Measurements from ENCODE around the gene IL23A. TPM values are rescaled to one million over a fixed set of nuclear protein-coding genes. Genes with fewer than 3 reads are reported as not detected.

IL23A gene
- total RNA-seq, 2 experiments from 2014 or later = 9.8 to 16.3 TPM

DNA sequence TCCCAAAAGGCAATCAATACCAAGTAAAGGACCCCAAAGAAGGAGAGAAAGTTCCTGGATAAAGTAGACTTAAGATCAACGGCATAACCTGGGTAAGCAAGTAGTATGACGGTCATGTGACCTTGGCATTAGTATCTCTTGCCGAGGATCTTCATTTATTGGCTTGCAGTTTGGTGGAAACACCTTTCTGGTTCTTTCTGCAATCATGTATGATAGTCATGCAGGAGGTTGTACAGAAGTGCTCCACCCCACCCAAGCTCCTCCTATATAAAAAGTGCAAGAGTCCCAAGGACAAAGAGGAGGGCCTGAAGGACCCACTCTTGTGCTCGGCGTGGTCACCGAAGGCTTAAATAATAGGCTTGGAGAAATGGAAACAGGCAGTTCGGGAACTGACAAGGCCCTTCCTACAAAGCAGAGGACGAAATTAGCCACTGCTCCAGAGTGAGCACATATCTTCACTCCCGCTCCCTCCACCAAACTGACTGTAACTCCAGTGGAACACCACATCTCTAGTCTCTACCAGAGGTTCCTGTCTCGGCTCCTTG, 39.3 kb upstream of the IL23A start:
- CTCF ChIA-PET (ENCODE audit: unreplicated experiment) = interaction anchor here (1.4 kb wide), 1 partner anchor 16 kb away, joined by 12 read pairs; the partner anchor contains the start of gene CNPY2
- POLR2A ChIA-PET = interaction anchor here (0.6 to 1.8 kb wide), 7 partner anchors 16 to 162 kb away, joined by 3 to 5 read pairs (median 4); partner anchors contain the start of gene RNF41
- Histone ChIP-seq H3K36me3 (ENCODE audit: insufficient read depth, low read length) (peaks cover 56% of the 10 kb centered on the region), H2AFZ (ENCODE audit: low read length) (no peak overlapping the region), H3K4me3 (ENCODE audit: low read depth, low read length, poor library complexity, severe bottlenecking) (peak overlapping the region; percentile 79), H3K27ac (ENCODE audit: low read depth, low read length, poor library complexity, severe bottlenecking) (peak overlapping the region; percentile 75), H3K4me1 (ENCODE audit: insufficient read depth, low read length, poor library complexity, severe bottlenecking) (peaks cover 62% of the 10 kb centered on the region), H3K79me2 (ENCODE audit: insufficient read depth, low read depth, low read length) (peaks cover 67% of the 10 kb centered on the region), H3K9me2 (ENCODE audit: insufficient read depth, low read length) (no peaks in the 10 kb centered on the region), H3K4me2 (ENCODE audit: low read length) (peak overlapping the region; percentile 99), H3K9me3 (ENCODE audit: low read length) (no peaks in the 10 kb centered on the region), H4K20me1 (ENCODE audit: insufficient read depth, low read length) (0 out of 2 replicates have a peak, but pooled peaks cover 11% of the 10 kb centered on the region)
- TF ChIP-seq EZH2phosphoT487 (IDR thresholded peaks at IDR 0.05; ENCODE audit: borderline replicate concordance, low read depth, low read length) = no peak
- TF ChIP-seq, protein P1, sequence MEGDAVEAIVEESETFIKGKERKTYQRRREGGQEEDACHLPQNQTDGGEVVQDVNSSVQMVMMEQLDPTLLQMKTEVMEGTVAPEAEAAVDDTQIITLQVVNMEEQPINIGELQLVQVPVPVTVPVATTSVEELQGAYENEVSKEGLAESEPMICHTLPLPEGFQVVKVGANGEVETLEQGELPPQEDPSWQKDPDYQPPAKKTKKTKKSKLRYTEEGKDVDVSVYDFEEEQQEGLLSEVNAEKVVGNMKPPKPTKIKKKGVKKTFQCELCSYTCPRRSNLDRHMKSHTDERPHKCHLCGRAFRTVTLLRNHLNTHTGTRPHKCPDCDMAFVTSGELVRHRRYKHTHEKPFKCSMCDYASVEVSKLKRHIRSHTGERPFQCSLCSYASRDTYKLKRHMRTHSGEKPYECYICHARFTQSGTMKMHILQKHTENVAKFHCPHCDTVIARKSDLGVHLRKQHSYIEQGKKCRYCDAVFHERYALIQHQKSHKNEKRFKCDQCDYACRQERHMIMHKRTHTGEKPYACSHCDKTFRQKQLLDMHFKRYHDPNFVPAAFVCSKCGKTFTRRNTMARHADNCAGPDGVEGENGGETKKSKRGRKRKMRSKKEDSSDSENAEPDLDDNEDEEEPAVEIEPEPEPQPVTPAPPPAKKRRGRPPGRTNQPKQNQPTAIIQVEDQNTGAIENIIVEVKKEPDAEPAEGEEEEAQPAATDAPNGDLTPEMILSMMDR (conservative IDR thresholded peaks at IDR 0.05; ENCODE audit: low read length) = no peak
- TSS peak; percentile 69 for BruUV-seq (replicated peaks)
- peak; percentile 43 for DNase-seq (ENCODE audit: low spot score)
- intact Hi-C loops (cut with micrococcal nuclease; ENCODE audit: unreplicated experiment) = no loop called here

DNA sequence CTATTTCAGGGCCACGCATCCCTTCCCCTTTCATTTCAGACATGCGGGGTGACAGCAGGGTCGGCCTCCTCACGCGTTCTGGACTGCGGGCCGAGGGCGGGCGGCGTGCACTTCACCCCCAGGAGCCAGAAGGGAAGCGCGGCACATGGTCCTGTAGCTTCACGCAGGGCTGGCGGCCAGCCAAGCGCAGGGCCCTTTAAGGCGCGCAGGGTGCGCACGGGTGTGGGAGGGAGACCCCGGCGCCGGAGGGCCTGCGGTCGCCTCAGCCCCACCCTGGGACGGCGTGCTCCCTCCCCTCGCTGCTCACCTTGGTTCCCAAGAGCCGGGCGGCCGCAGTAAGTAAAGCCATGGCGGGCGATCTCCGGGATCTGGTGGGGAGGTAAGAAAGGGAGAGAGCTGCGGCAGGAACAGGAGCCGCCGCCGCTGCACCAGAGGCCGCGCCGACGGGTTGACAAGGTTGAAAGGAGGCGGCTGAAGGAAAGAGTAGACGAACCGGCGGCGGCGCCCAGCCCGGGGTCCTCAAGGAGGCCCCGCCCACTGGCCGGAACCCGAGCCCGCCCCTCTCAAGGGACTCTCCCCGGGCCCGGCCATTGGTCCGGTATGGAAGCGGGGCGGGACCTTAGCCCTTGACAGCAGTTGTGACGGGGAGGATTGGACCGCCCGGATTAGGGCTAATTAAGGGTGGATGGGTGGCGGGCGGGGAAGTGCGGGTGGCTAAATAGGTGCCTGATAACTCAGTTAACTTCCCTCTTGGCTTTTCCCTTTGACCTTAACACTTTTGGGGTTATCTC, 38.6 kb upstream of the IL23A start, which contains the start of gene CS:
CS (minus strand) TSS at position 478 of the 791 bp plus-strand sequence; CDS start at position 349, 129 bp downstream.
- intact Hi-C loops (cut with micrococcal nuclease; ENCODE audit: unreplicated experiment) = loop anchor here (2.0 kb wide), 1 partner anchor 107 kb away; no protein-coding TSS in a partner anchor
- TF ChIP-seq, protein P1 (conservative IDR thresholded peaks at IDR 0.05; ENCODE audit: low read length) = no peak
- TF ChIP-seq EZH2phosphoT487 (IDR thresholded peaks at IDR 0.05; ENCODE audit: borderline replicate concordance, low read depth, low read length) = no peak
- 0 out of 2 replicates have a peak, but pooled peaks cover 11% of the 10 kb centered on the region for H4K20me1 ChIP-seq (ENCODE audit: insufficient read depth, low read length)
- peaks cover 61% of the 10 kb centered on the region for H3K79me2 ChIP-seq (ENCODE audit: insufficient read depth, low read depth, low read length)
- H3K27ac ChIP-seq (ENCODE audit: low read depth, low read length, poor library complexity, severe bottlenecking) = peak within 1 kb of the TSS; percentile 75
- DNase-seq (ENCODE audit: low spot score) = peak; percentile 100
- peaks cover 62% of the 10 kb centered on the region for H3K4me1 ChIP-seq (ENCODE audit: insufficient read depth, low read length, poor library complexity, severe bottlenecking)
- H3K4me2 ChIP-seq (ENCODE audit: low read length) = peak within 1 kb of the TSS; percentile 99
- no peaks in the 10 kb centered on the region for H3K9me3 ChIP-seq (ENCODE audit: low read length)
- CTCF ChIA-PET (ENCODE audit: unreplicated experiment) = interaction anchor here (1.4 kb wide), 1 partner anchor 16 kb away, joined by 12 read pairs; the partner anchor contains the start of gene CNPY2
- peaks cover 54% of the 10 kb centered on the region for H3K36me3 ChIP-seq (ENCODE audit: insufficient read depth, low read length)
- H2AFZ ChIP-seq (ENCODE audit: low read length) = peak within 1 kb of the TSS; percentile 64; the same call in 1 of the 2 replicates
- POLR2A ChIA-PET = interaction anchor here (0.8 to 1.8 kb wide), 3 partner anchors 10 to 75 kb away, joined by 3 to 5 read pairs (median 5); no protein-coding TSS in a partner anchor
- peak within 1 kb of the TSS; percentile 79 for H3K4me3 ChIP-seq (ENCODE audit: low read depth, low read length, poor library complexity, severe bottlenecking)
- no TSS peak for BruUV-seq (replicated peaks)
- no peaks in the 10 kb centered on the region for H3K9me2 ChIP-seq (ENCODE audit: insufficient read depth, low read length)

Measured in OCI-LY7 (cell line).